ENCODE data around the gene ZNF627.

Gene ZNF627

GRCh38 chr19:11597202-11598102 lies at the start of gene ZNF627:
TSS of gene ZNF627 (plus strand) at chr19:11597483. CDS start at chr19:11597628, 145 bp downstream.
- no peak for TF ChIP-seq CTCF (IDR thresholded peaks at IDR 0.05; ENCODE audit: poor library complexity, severe bottlenecking)
- Histone ChIP-seq H3K36me3 (ENCODE audit: low read depth) (peaks cover 34% of the 10 kb centered on the region), H3K27me3 (ENCODE audit: insufficient read depth, poor library complexity, severe bottlenecking) (no peaks in the 10 kb centered on the region), H3K27ac (ENCODE audit: poor library complexity, severe bottlenecking) (peak within 1 kb of the TSS; percentile 61), H3K4me1 (ENCODE audit: insufficient read depth, poor library complexity, severe bottlenecking) (peaks cover 4% of the 10 kb centered on the region), H3K4me3 (ENCODE audit: severe bottlenecking) (peak within 1 kb of the TSS; percentile 96), H3K9me3 (ENCODE audit: severe bottlenecking) (no peaks in the 10 kb centered on the region)
- DNase-seq (ENCODE audit: low spot score), result peak; percentile 97
- ATAC-seq (ENCODE audit: low read depth), result peak; percentile 99

DNA sequence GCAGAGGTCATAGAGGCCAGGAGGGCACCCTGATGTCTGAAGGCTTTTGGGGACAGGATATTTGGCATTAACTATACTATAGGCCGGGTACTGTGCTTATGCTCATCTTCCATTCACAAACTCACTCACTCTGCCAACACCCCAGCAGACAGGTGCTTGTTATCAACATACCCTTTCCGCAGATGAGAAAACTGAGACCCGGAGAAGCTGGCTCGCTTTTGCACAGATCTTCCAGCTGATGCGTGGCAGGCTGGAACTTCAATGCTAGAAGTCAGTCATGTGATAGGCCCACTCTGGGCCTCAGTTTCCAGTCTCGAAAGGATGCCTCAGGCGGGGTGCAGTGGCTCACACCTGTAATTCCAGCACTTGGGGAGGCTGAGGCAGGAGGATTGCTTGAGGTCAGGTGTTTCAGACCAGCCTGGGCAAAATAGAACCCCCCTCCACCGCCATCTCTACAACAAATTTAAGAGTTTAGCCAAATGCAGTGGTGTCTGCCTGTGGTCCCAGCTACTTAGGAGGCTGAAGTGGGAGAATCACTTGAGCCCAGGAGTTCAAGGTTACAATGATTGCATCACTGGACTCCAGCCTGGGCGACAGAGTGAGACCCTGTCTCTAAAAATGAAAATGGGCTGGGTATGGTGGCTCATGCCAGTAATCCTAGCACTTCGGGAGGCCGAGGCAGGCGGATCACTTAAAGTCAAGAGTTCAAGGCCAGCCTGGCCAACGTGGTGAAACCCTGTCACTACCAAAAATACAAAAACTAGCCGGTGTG lies 49.2 kb upstream of the ZNF627 start:
- no peaks in the 10 kb centered on the region for H3K27me3 ChIP-seq (ENCODE audit: insufficient read depth, poor library complexity, severe bottlenecking)
- no peak for ATAC-seq (ENCODE audit: low read depth)
- H3K4me3 ChIP-seq (ENCODE audit: severe bottlenecking), result no peak overlapping the region
- no peak overlapping the region for H3K27ac ChIP-seq (ENCODE audit: poor library complexity, severe bottlenecking)
- H3K36me3 ChIP-seq (ENCODE audit: low read depth), result peaks cover 3% of the 10 kb centered on the region; the same call in 1 of the 2 replicates
- H3K9me3 ChIP-seq (ENCODE audit: severe bottlenecking), result no peaks in the 10 kb centered on the region
- no peaks in the 10 kb centered on the region for H3K4me1 ChIP-seq (ENCODE audit: insufficient read depth, poor library complexity, severe bottlenecking)
- no peak for TF ChIP-seq CTCF (IDR thresholded peaks at IDR 0.05; ENCODE audit: poor library complexity, severe bottlenecking)
- DNase-seq (ENCODE audit: low spot score), result no peak

GRCh38 chr19:11549386-11549953 lies 47.8 kb upstream of the ZNF627 start:
- TF ChIP-seq CTCF (IDR thresholded peaks at IDR 0.05; ENCODE audit: poor library complexity, severe bottlenecking), result no peak
- DNase-seq (ENCODE audit: low spot score) (no peak), ATAC-seq (ENCODE audit: low read depth) (0 out of 3 replicates have a peak, but pooled peaks have one; percentile 5)
- Histone ChIP-seq H3K4me3 (ENCODE audit: severe bottlenecking) (no peak overlapping the region), H3K27me3 (ENCODE audit: insufficient read depth, poor library complexity, severe bottlenecking) (no peaks in the 10 kb centered on the region), H3K27ac (ENCODE audit: poor library complexity, severe bottlenecking) (no peak overlapping the region), H3K4me1 (ENCODE audit: insufficient read depth, poor library complexity, severe bottlenecking) (no peaks in the 10 kb centered on the region), H3K9me3 (ENCODE audit: severe bottlenecking) (no peaks in the 10 kb centered on the region), H3K36me3 (ENCODE audit: low read depth) (peaks cover 15% of the 10 kb centered on the region)

GRCh38 chr19:11550265-11550664 lies 47.0 kb upstream of the ZNF627 start:
- no peaks in the 10 kb centered on the region for H3K27me3 ChIP-seq (ENCODE audit: insufficient read depth, poor library complexity, severe bottlenecking)
- no peak overlapping the region for H3K4me3 ChIP-seq (ENCODE audit: severe bottlenecking)
- no peak for ATAC-seq (ENCODE audit: low read depth)
- TF ChIP-seq CTCF (IDR thresholded peaks at IDR 0.05; ENCODE audit: poor library complexity, severe bottlenecking), result no peak
- peaks cover 15% of the 10 kb centered on the region for H3K36me3 ChIP-seq (ENCODE audit: low read depth)
- H3K27ac ChIP-seq (ENCODE audit: poor library complexity, severe bottlenecking), result no peak overlapping the region
- H3K4me1 ChIP-seq (ENCODE audit: insufficient read depth, poor library complexity, severe bottlenecking), result no peaks in the 10 kb centered on the region
- no peaks in the 10 kb centered on the region for H3K9me3 ChIP-seq (ENCODE audit: severe bottlenecking)
- DNase-seq (ENCODE audit: low spot score), result no peak

Measured in RWPE2 (cell line).